Astrocyte (in vitro differentiated cells and primary cell): ENCODE measurements around the gene ST14. TPM values are rescaled to one million over a fixed set of nuclear protein-coding genes. Genes with fewer than 3 reads are reported as not detected.

ENCODE experiments used
- DNase-seq: peaks from one replicate; pipeline ENCODE4 v3.0.0-alpha.2; 2010; ENCODE audit warnings: low read depth
- FAIRE-seq: peaks from 2 replicates; lab custom pipeline; 2011; peaks lifted over from hg19 to GRCh38; lab: Jason Lieb, UNC
- H2AFZ ChIP-seq: 2 replicates; pipeline ENCODE4 v1.6.0; 2012; ENCODE audit warnings: low read depth, low read length, inconsistent platforms
- H3K27ac ChIP-seq: 2 replicates; pipeline ENCODE4 v1.5.1; 2011; ENCODE audit warnings: low read depth, low read length, inconsistent platforms
- H3K27me3 ChIP-seq: 2 replicates; pipeline ENCODE4 v1.6.0; 2011; ENCODE audit warnings: low read length, inconsistent platforms; ENCODE audit not compliant: insufficient read depth
- H3K36me3 ChIP-seq: 2 replicates; pipeline ENCODE4 v1.5.1; 2011; ENCODE audit warnings: low read length, inconsistent platforms; ENCODE audit not compliant: insufficient read depth
- H3K4me1 ChIP-seq: 2 replicates; pipeline ENCODE4 v1.5.1; 2011; ENCODE audit warnings: low read length, inconsistent platforms; ENCODE audit not compliant: insufficient read depth
- H3K4me2 ChIP-seq: 2 replicates; pipeline ENCODE4 v1.6.0; 2012; ENCODE audit warnings: low read length, inconsistent platforms
- H3K4me3 ChIP-seq: 2 replicates; pipeline ENCODE4 v1.5.1; 2011; ENCODE audit warnings: low read depth, mild to moderate bottlenecking, low read length, inconsistent platforms; ENCODE audit not compliant: insufficient read depth
- H3K79me2 ChIP-seq: 2 replicates; pipeline ENCODE4 v1.6.0; 2012; ENCODE audit warnings: mild to moderate bottlenecking, low read length, inconsistent platforms; ENCODE audit not compliant: insufficient read depth
- H3K9ac ChIP-seq: 2 replicates; pipeline ENCODE4 v1.6.0; 2012; ENCODE audit warnings: mild to moderate bottlenecking, low read length, inconsistent platforms
- H3K9me3 ChIP-seq: 2 replicates; pipeline ENCODE4 v1.5.1; 2012; ENCODE audit warnings: low read depth, mild to moderate bottlenecking, low read length, inconsistent platforms; ENCODE audit not compliant: insufficient read depth
- H4K20me1 ChIP-seq: 2 replicates; pipeline ENCODE4 v1.6.0; 2012; ENCODE audit warnings: low read length, inconsistent platforms; ENCODE audit not compliant: insufficient read depth
- H3K27ac Mint-ChIP-seq: one replicate; pipeline ENCODE4 v1.8.0; 2021; ENCODE audit warnings: mild to moderate bottlenecking, mixed read lengths; ENCODE audit not compliant: unreplicated experiment
- H3K27me3 Mint-ChIP-seq: one replicate; pipeline ENCODE4 v1.8.0; 2021; ENCODE audit warnings: low read depth, mixed read lengths; ENCODE audit not compliant: unreplicated experiment
- H3K36me3 Mint-ChIP-seq: one replicate; pipeline ENCODE4 v1.8.0; 2021; ENCODE audit warnings: low read depth, mixed read lengths; ENCODE audit not compliant: unreplicated experiment
- H3K4me1 Mint-ChIP-seq: one replicate; pipeline ENCODE4 v1.8.0; 2021; ENCODE audit warnings: low read depth, mixed read lengths; ENCODE audit not compliant: unreplicated experiment
- H3K4me3 Mint-ChIP-seq: one replicate; pipeline ENCODE4 v1.8.0; 2021; ENCODE audit warnings: mild to moderate bottlenecking, moderate library complexity, mixed read lengths; ENCODE audit not compliant: unreplicated experiment
- H3K9me3 Mint-ChIP-seq: one replicate; pipeline ENCODE4 v1.8.0; 2021; ENCODE audit warnings: mild to moderate bottlenecking, mixed read lengths; ENCODE audit not compliant: unreplicated experiment
- CTCF ChIP-seq: IDR thresholded peaks from 2 replicates; pipeline ENCODE4 v1.5.1; 2011; ENCODE audit warnings: low read depth, mild to moderate bottlenecking, inconsistent platforms, low read length, moderate library complexity; ENCODE audit not compliant: insufficient read depth
- EZH2 ChIP-seq: IDR thresholded peaks from 2 replicates; pipeline ENCODE4 v1.6.1; 2012; ENCODE audit warnings: mild to moderate bottlenecking, low read length, inconsistent platforms; ENCODE audit not compliant: insufficient read depth
- total RNA-seq: library from RNA; stranded (reverse); gene quantifications from 2 replicates; pipeline ENCODE4 v1.2.1, GENCODE V29; 2021

The ST14 gene
- total RNA-seq, 1 donor from 2014 or later, result 4.2 TPM

- Histone ChIP-seq H3K4me2 (no peak overlapping the region), H3K27me3 (no peaks in the 10 kb centered on the region), H2AFZ (no peak overlapping the region), H4K20me1 (peaks cover 33% of the 10 kb centered on the region), H3K79me2 (peaks cover 3% of the 10 kb centered on the region), H3K9me3 (no peaks in the 10 kb centered on the region), H3K36me3 (peaks cover 14% of the 10 kb centered on the region), H3K27ac (no peak overlapping the region), H3K9ac (no peak overlapping the region), H3K4me1 (peaks cover 32% of the 10 kb centered on the region), H3K4me3 (no peak overlapping the region)
- peaks cover 2% of the 10 kb centered on the region for H3K9me3 Mint-ChIP-seq
- TF ChIP-seq EZH2 (no peak), CTCF (no peak)
- peak; percentile 13 for FAIRE-seq
- no peak overlapping the region for H3K4me3 Mint-ChIP-seq
- no peak for DNase-seq
- H3K27ac Mint-ChIP-seq, result no peak overlapping the region
- peaks cover 29% of the 10 kb centered on the region for H3K36me3 Mint-ChIP-seq
- peaks cover 29% of the 10 kb centered on the region for H3K4me1 Mint-ChIP-seq
- no peaks in the 10 kb centered on the region for H3K27me3 Mint-ChIP-seq
Observed at GRCh38 chr11:130125638-130126037, 33.9 kb upstream of the ST14 start.

DNA sequence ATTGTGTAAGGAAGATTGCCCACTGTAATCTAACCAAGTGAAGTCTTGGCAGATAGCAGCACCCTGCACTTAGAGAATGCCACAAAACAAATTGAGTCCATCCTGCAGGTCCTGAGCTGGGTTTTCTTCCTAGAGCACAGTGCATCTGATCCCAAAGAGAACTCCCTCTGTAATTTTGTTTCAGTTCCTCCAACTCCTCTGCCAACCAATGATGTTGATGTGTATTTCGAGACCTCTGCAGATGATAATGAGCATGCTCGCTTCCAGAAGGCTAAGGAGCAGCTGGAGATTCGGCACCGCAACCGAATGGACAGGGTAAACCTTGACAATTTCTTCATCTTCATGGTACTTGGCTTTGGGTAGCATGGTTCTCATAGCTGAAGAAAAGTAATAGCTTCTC is 33.1 kb upstream of the ST14 start:
- Histone ChIP-seq H3K4me3 (no peak overlapping the region), H3K4me1 (peaks cover 24% of the 10 kb centered on the region), H3K79me2 (peaks cover 3% of the 10 kb centered on the region), H3K9me3 (no peaks in the 10 kb centered on the region), H3K9ac (no peak overlapping the region), H4K20me1 (peaks cover 31% of the 10 kb centered on the region), H3K36me3 (peaks cover 14% of the 10 kb centered on the region), H3K4me2 (no peak overlapping the region), H3K27ac (no peak overlapping the region), H2AFZ (no peak overlapping the region), H3K27me3 (no peaks in the 10 kb centered on the region)
- Mint-ChIP-seq H3K27me3 (no peaks in the 10 kb centered on the region), H3K27ac (peak overlapping the region; percentile 63), H3K4me3 (no peak overlapping the region), H3K9me3 (peaks cover 2% of the 10 kb centered on the region), H3K36me3 (peaks cover 35% of the 10 kb centered on the region), H3K4me1 (peaks cover 27% of the 10 kb centered on the region)
- FAIRE-seq (no peak), DNase-seq (no peak)
- TF ChIP-seq EZH2 (no peak), CTCF (no peak)

DNA sequence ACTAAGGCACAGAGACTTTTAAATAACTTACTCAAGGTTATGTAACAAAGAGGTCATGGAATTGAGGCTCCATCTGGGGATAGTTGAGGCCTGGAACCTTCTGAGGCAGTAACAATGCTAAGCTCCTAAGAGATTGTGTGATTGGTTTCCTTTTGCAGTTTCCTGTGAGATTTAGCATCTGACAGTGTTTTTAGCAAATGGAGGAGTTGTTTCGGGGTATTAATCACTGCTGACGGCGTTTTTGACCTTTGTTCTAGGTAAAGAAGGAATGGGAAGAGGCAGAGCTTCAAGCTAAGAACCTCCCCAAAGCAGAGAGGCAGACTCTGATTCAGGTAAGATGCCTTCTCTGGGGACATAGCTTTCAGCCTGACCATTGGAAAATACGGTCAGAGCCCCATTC is 32.1 kb upstream of the ST14 start:
- Histone ChIP-seq H3K9ac (no peak overlapping the region), H3K36me3 (peaks cover 14% of the 10 kb centered on the region), H3K27me3 (no peaks in the 10 kb centered on the region), H2AFZ (no peak overlapping the region), H3K79me2 (peaks cover 3% of the 10 kb centered on the region), H3K4me3 (no peak overlapping the region), H4K20me1 (peaks cover 37% of the 10 kb centered on the region), H3K9me3 (no peaks in the 10 kb centered on the region), H3K4me2 (no peak overlapping the region), H3K27ac (no peak overlapping the region), H3K4me1 (peaks cover 14% of the 10 kb centered on the region)
- TF ChIP-seq EZH2 (no peak), CTCF (no peak)
- FAIRE-seq, result no peak
- no peak overlapping the region for H3K4me3 Mint-ChIP-seq
- DNase-seq, result no peak
- no peak overlapping the region for H3K27ac Mint-ChIP-seq
- H3K4me1 Mint-ChIP-seq, result peaks cover 18% of the 10 kb centered on the region
- H3K9me3 Mint-ChIP-seq, result no peaks in the 10 kb centered on the region
- H3K36me3 Mint-ChIP-seq, result peaks cover 30% of the 10 kb centered on the region
- no peaks in the 10 kb centered on the region for H3K27me3 Mint-ChIP-seq
